BLaER1 treated with 17β-estradiol and CSF1 and Interleukin-3, amounts not matched to agents 10 nM and 100 nM (cell line): Measurements from ENCODE around the gene UBAC2.
A peak's percentile ranks its signal among the peaks of the same experiment; 100 is the strongest.

Experiments used
- H3K27ac ChIP-seq, 11 experiments: shearing (Covaris generic); formaldehyde crosslinking; 2 replicates each; pipeline ENCODE4 v1.8.1; 2022
- H3K27me3 ChIP-seq, 11 experiments: shearing (Covaris generic); formaldehyde crosslinking; 2 replicates each; pipeline ENCODE4 v1.8.1; 2022
- H3K36me3 ChIP-seq, 11 experiments: shearing (Covaris generic); formaldehyde crosslinking; 2 replicates each; pipeline ENCODE4 v1.8.1; 2022
- H3K4me1 ChIP-seq, 10 experiments: shearing (Covaris generic); formaldehyde crosslinking; 2 replicates each; pipeline ENCODE4 v1.8.1; 2022
- H3K4me2 ChIP-seq, 11 experiments: shearing (Covaris generic); formaldehyde crosslinking; 2 replicates each; pipeline ENCODE4 v1.8.1; 2022
- H3K4me3 ChIP-seq, 10 experiments: shearing (Covaris generic); formaldehyde crosslinking; 2 replicates each; pipeline ENCODE4 v1.8.1; 2022
- H3K9ac ChIP-seq, 11 experiments: shearing (Covaris generic); formaldehyde crosslinking; 2 replicates each; pipeline ENCODE4 v1.8.1; 2022
- H3K9me3 ChIP-seq, 11 experiments: shearing (Covaris generic); formaldehyde crosslinking; replicated peaks in 1 of 11; 2 replicates each; pipeline ENCODE4 v1.8.1; 2022
- H4K20me1 ChIP-seq, 11 experiments: shearing (Covaris generic); formaldehyde crosslinking; 2 replicates each; pipeline ENCODE4 v1.8.1; 2022
- Cebpa-rat ChIP-seq, 11 experiments: shearing (Covaris generic); IDR thresholded peaks; 2 replicates each; pipeline ENCODE4 v1.8.1; 2022

UBAC2 gene

GRCh38 chr13:99273128-99273527, 72.5 kb downstream of the UBAC2 start:
- no peak overlapping the region for H3K9ac ChIP-seq
- peaks cover 8 to 13% (median 10%) of the 10 kb centered on the region in 11 experiments; a peak in 21 of 22 replicates for H3K9me3 ChIP-seq
- peaks cover 0 to 12% (median 0%) of the 10 kb centered on the region in 11 experiments; a peak in 2 of 22 replicates for H4K20me1 ChIP-seq
- H3K36me3 ChIP-seq = peaks cover 26 to 64% (median 51%) of the 10 kb centered on the region in 11 experiments
- no peaks in the 10 kb centered on the region for H3K27me3 ChIP-seq
- H3K27ac ChIP-seq = no peak overlapping the region
- no peak overlapping the region for H3K4me3 ChIP-seq
- peaks cover 34 to 82% (median 70%) of the 10 kb centered on the region in 10 experiments for H3K4me1 ChIP-seq
- no peak for TF ChIP-seq Cebpa-rat (IDR thresholded peaks at IDR 0.05)
- no peak overlapping the region for H3K4me2 ChIP-seq

GRCh38 chr13:99275093-99275469, 74.4 kb downstream of the UBAC2 start:
- Histone ChIP-seq H3K9me3 (peaks cover 8 to 13% (median 10%) of the 10 kb centered on the region in 11 experiments; a peak in 21 of 22 replicates), H3K4me2 (peak overlapping the region; percentile 7 to 85 (median 50); a peak in 20 of 22 replicates), H4K20me1 (peaks cover 0 to 12% (median 0%) of the 10 kb centered on the region in 11 experiments; a peak in 2 of 22 replicates), H3K4me1 (peaks cover 33 to 85% (median 73%) of the 10 kb centered on the region in 10 experiments), H3K9ac (no peak overlapping the region), H3K27ac (peak overlapping the region in 4 of 11 experiments; percentile 3 to 22 (median 14); a peak in 2 of 22 replicates), H3K4me3 (no peak overlapping the region), H3K27me3 (no peaks in the 10 kb centered on the region), H3K36me3 (peaks cover 23 to 71% (median 59%) of the 10 kb centered on the region in 11 experiments)
- TF ChIP-seq Cebpa-rat (IDR thresholded peaks at IDR 0.05) = no peak

GRCh38 chr13:99276706-99277105, 76.1 kb downstream of the UBAC2 start:
- Histone ChIP-seq H3K36me3 (peaks cover 23 to 72% (median 58%) of the 10 kb centered on the region in 11 experiments), H4K20me1 (peaks cover 0 to 12% (median 0%) of the 10 kb centered on the region in 11 experiments; a peak in 3 of 22 replicates), H3K4me3 (no peak overlapping the region), H3K27ac (peak overlapping the region in 6 of 11 experiments; percentile 19 to 86 (median 63); a peak in 10 of 22 replicates), H3K4me1 (peaks cover 50 to 85% (median 76%) of the 10 kb centered on the region in 10 experiments), H3K4me2 (peak overlapping the region in 6 of 11 experiments; percentile 70 to 91 (median 86); a peak in 11 of 22 replicates), H3K27me3 (no peaks in the 10 kb centered on the region), H3K9ac (no peak overlapping the region), H3K9me3 (peaks cover 8 to 11% (median 10%) of the 10 kb centered on the region in 11 experiments; a peak in 21 of 22 replicates)
- no peak for TF ChIP-seq Cebpa-rat (IDR thresholded peaks at IDR 0.05)

GRCh38 chr13:99277629-99278028, 77.0 kb downstream of the UBAC2 start:
- Histone ChIP-seq H3K4me3 (no peak overlapping the region), H3K9me3 (peaks cover 1 to 3% (median 2%) of the 10 kb centered on the region in 11 experiments; a peak in 21 of 22 replicates), H3K9ac (peak overlapping the region in 1 of 11 experiments; percentile 3; a peak in 3 of 22 replicates), H3K4me1 (peaks cover 59 to 88% (median 84%) of the 10 kb centered on the region in 10 experiments), H4K20me1 (peaks cover 0 to 12% (median 0%) of the 10 kb centered on the region in 11 experiments; a peak in 3 of 22 replicates), H3K36me3 (peaks cover 20 to 62% (median 49%) of the 10 kb centered on the region in 11 experiments), H3K27me3 (no peaks in the 10 kb centered on the region), H3K27ac (peak overlapping the region in 7 of 11 experiments; percentile 23 to 87 (median 81); a peak in 14 of 22 replicates), H3K4me2 (peak overlapping the region; percentile 35 to 91 (median 74))
- TF ChIP-seq Cebpa-rat (IDR thresholded peaks at IDR 0.05) = no peak

- peak overlapping the region; percentile 35 to 91 (median 74) for H3K4me2 ChIP-seq
- H3K4me1 ChIP-seq = peaks cover 64 to 94% (median 90%) of the 10 kb centered on the region in 10 experiments
- H3K9me3 ChIP-seq = no peaks in the 10 kb centered on the region; a peak in 1 of 22 replicates
- no peak overlapping the region for H3K4me3 ChIP-seq
- H4K20me1 ChIP-seq = peaks cover 0 to 12% (median 0%) of the 10 kb centered on the region in 11 experiments; a peak in 3 of 22 replicates
- peaks cover 19 to 58% (median 47%) of the 10 kb centered on the region in 11 experiments for H3K36me3 ChIP-seq
- H3K27me3 ChIP-seq = no peaks in the 10 kb centered on the region
- TF ChIP-seq Cebpa-rat (IDR thresholded peaks at IDR 0.05) = no peak
- peak overlapping the region in 6 of 11 experiments; percentile 81 to 87 (median 82); a peak in 14 of 22 replicates for H3K27ac ChIP-seq
- H3K9ac ChIP-seq = no peak overlapping the region; a peak in 1 of 22 replicates
Measured at GRCh38 chr13:99278200-99278599, 77.5 kb downstream of the UBAC2 start.

GRCh38 chr13:99278843-99279242, 78.2 kb downstream of the UBAC2 start:
- Histone ChIP-seq H3K4me3 (no peak overlapping the region), H3K27ac (peak overlapping the region in 10 of 11 experiments; percentile 18 to 87 (median 81); a peak in 18 of 22 replicates), H3K27me3 (no peaks in the 10 kb centered on the region), H3K9me3 (no peaks in the 10 kb centered on the region), H3K9ac (peak overlapping the region in 3 of 11 experiments; percentile 28 to 75 (median 35); a peak in 3 of 22 replicates), H3K4me2 (peak overlapping the region in 8 of 11 experiments; percentile 11 to 92 (median 86); a peak in 15 of 22 replicates), H3K4me1 (peaks cover 71 to 100% (median 96%) of the 10 kb centered on the region in 10 experiments), H3K36me3 (peaks cover 19 to 55% (median 47%) of the 10 kb centered on the region in 11 experiments), H4K20me1 (peaks cover 0 to 12% (median 0%) of the 10 kb centered on the region in 11 experiments; a peak in 3 of 22 replicates)
- no peak for TF ChIP-seq Cebpa-rat (IDR thresholded peaks at IDR 0.05)

GRCh38 chr13:99279637-99280036, 79.0 kb downstream of the UBAC2 start:
- peak overlapping the region; percentile 18 to 87 (median 81); a peak in 21 of 22 replicates for H3K27ac ChIP-seq
- H3K4me2 ChIP-seq = peak overlapping the region; percentile 4 to 92 (median 82); a peak in 21 of 22 replicates
- H4K20me1 ChIP-seq = peaks cover 0 to 5% (median 0%) of the 10 kb centered on the region in 11 experiments; a peak in 3 of 22 replicates
- no peaks in the 10 kb centered on the region for H3K9me3 ChIP-seq
- peak overlapping the region in 7 of 11 experiments; percentile 20 to 75 (median 45); a peak in 8 of 22 replicates for H3K9ac ChIP-seq
- peak overlapping the region in 1 of 10 experiments; percentile 6; a peak in 1 of 20 replicates for H3K4me3 ChIP-seq
- H3K27me3 ChIP-seq = no peaks in the 10 kb centered on the region
- peaks cover 70 to 100% (median 98%) of the 10 kb centered on the region in 10 experiments for H3K4me1 ChIP-seq
- peaks cover 16 to 55% (median 40%) of the 10 kb centered on the region in 11 experiments for H3K36me3 ChIP-seq
- TF ChIP-seq Cebpa-rat (IDR thresholded peaks at IDR 0.05) = no peak

- peak overlapping the region in 1 of 10 experiments; percentile 6; a peak in 2 of 20 replicates for H3K4me3 ChIP-seq
- H3K36me3 ChIP-seq = peaks cover 13 to 56% (median 37%) of the 10 kb centered on the region in 11 experiments
- peak overlapping the region in 9 of 11 experiments; percentile 20 to 75 (median 45); a peak in 12 of 22 replicates for H3K9ac ChIP-seq
- peak overlapping the region; percentile 18 to 87 (median 81); a peak in 20 of 22 replicates for H3K27ac ChIP-seq
- H4K20me1 ChIP-seq = peaks cover 0 to 4% (median 0%) of the 10 kb centered on the region in 11 experiments; a peak in 2 of 22 replicates
- TF ChIP-seq Cebpa-rat (IDR thresholded peaks at IDR 0.05) = no peak
- H3K4me1 ChIP-seq = peaks cover 65 to 100% (median 97%) of the 10 kb centered on the region in 10 experiments
- no peaks in the 10 kb centered on the region for H3K9me3 ChIP-seq
- H3K27me3 ChIP-seq = no peaks in the 10 kb centered on the region
- H3K4me2 ChIP-seq = peak overlapping the region; percentile 4 to 92 (median 82); a peak in 21 of 22 replicates
Measured at GRCh38 chr13:99280166-99280565, 79.5 kb downstream of the UBAC2 start.
